Prostate gland (tissue), 2 donors: ENCODE data around the gene KLHDC9.

Experiments
- CTCF ChIP-seq, 4 experiments: fragments of 200-600 bp in 2 of 4; fragments of 450-650 bp in 2 of 4; sonication (generic) in 2 of 4; IDR thresholded peaks; 1 replicate in 3 of 4; 2 replicates in 1 of 4; pipeline ENCODE4 v1.5.1; 2016 to 2019; ENCODE audit warnings: antibody characterized with exemption in 4 of 4, mild to moderate bottlenecking in 2 of 4, moderate library complexity in 2 of 4
- POLR2AphosphoS5 ChIP-seq: sonication (generic); formaldehyde crosslinking; IDR thresholded peaks from one replicate; pipeline ENCODE4 v1.6.1; 2017; ENCODE audit warnings: antibody characterized with exemption

DNA sequence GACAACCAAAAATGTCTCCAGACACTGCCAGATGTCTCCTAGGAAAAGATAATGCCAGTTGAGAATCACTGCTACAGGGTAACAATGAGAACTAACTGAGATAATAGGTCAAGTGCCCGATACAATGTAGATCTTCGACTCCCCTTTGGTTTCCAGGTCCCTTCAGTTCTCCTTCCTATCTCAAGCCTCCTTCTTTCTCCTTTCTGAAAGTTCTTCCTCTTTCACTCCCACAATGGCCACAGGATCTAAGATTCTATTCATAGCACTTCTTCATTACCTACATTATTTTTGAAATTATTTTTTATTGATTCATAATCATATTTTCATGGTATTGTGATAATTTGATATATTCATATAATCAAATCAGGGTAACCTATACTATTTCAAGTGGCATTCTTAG is 13.4 kb downstream of the KLHDC9 start:
- TF ChIP-seq POLR2AphosphoS5 (no peak), CTCF (IDR thresholded peaks at IDR 0.05) (no peak)
